Activated naive CD4-positive, alpha-beta T cell treated with anti-CD3 and anti-CD28 coated beads, Interleukin-2, amount 10 ng/mL, durations not matched to agents 7 days and 5 days (primary cell): ENCODE data around the gene ARHGAP20.
A peak's percentile ranks its signal among the peaks of the same experiment; 100 is the strongest.

Source experiments
- CTCF ChIA-PET: fragments of 350-600 bp; sonication (Branson Sonifier 250); formaldehyde crosslinking; loops from one replicate; lab custom pipeline; 2021; ENCODE audit warnings: antibody characterized with exemption; lab: Charles Lee
- DNase-seq: peaks from one replicate; pipeline ENCODE4 v3.0.0-alpha.2; 2020
- H3K27ac Mint-ChIP-seq: one replicate; pipeline ENCODE4 v1.8.0; 2021; ENCODE audit warnings: mild to moderate bottlenecking, moderate library complexity, mixed read lengths
- H3K27me3 Mint-ChIP-seq: one replicate; pipeline ENCODE4 v1.8.0; 2021; ENCODE audit warnings: mild to moderate bottlenecking, mixed read lengths
- H3K36me3 Mint-ChIP-seq: one replicate; pipeline ENCODE4 v1.8.0; 2021; ENCODE audit warnings: mixed read lengths
- H3K4me1 Mint-ChIP-seq: one replicate; pipeline ENCODE4 v1.8.0; 2021; ENCODE audit warnings: mixed read lengths
- H3K4me3 Mint-ChIP-seq: one replicate; pipeline ENCODE4 v1.8.0; 2021; ENCODE audit warnings: mild to moderate bottlenecking, moderate library complexity, mixed read lengths
- H3K9me3 Mint-ChIP-seq: one replicate; pipeline ENCODE4 v1.8.0; 2021; ENCODE audit warnings: mixed read lengths

The ARHGAP20 gene

DNA sequence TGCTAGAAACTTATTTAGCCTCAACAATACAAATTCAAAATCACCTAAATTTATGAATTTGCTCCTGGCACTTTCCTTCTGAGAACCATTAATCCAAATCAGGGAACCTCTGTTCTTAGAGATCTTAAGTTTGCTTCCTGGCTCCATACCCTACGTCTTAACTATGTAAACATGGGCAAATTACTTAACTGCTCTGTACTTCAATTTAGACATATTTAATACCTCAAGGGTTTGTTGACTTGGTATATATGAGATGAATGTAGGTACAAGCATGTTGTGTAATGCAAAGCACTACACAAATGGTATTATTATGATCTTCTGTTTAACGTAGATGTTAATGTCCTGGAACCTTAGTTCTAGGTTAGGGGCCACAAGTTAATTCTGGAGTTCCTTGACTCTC, 22.6 kb upstream of the ARHGAP20 start:
- DNase-seq = no peak
- H3K4me1 Mint-ChIP-seq = no peaks in the 10 kb centered on the region
- H3K4me3 Mint-ChIP-seq = no peak overlapping the region
- H3K36me3 Mint-ChIP-seq = no peaks in the 10 kb centered on the region
- peaks cover 4% of the 10 kb centered on the region for H3K27me3 Mint-ChIP-seq
- no peak overlapping the region for H3K27ac Mint-ChIP-seq
- CTCF ChIA-PET = no interaction called here
- H3K9me3 Mint-ChIP-seq = no peaks in the 10 kb centered on the region

DNA sequence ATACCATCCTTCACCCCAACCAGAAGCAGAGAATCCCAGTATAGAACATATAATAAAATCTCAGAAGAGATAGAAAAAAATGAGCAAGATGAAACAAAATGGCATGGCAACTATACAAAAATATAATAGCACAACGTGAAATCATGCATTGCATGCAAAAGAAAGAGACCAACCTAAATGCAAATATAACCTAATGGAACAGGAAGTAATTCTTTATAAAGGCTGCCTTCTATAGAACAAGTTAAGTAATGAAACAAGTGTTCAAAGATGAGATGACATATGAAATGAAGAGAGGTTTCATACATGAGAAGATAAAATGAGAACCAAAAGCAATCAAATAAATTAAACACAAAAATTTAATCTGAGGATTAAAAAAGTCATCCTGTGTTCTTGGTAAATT, 18.5 kb upstream of the ARHGAP20 start:
- no peak overlapping the region for H3K4me3 Mint-ChIP-seq
- CTCF ChIA-PET = no interaction called here
- DNase-seq = no peak
- H3K9me3 Mint-ChIP-seq = no peaks in the 10 kb centered on the region
- no peaks in the 10 kb centered on the region for H3K36me3 Mint-ChIP-seq
- peaks cover 4% of the 10 kb centered on the region for H3K27me3 Mint-ChIP-seq
- H3K4me1 Mint-ChIP-seq = no peaks in the 10 kb centered on the region
- no peak overlapping the region for H3K27ac Mint-ChIP-seq

DNA sequence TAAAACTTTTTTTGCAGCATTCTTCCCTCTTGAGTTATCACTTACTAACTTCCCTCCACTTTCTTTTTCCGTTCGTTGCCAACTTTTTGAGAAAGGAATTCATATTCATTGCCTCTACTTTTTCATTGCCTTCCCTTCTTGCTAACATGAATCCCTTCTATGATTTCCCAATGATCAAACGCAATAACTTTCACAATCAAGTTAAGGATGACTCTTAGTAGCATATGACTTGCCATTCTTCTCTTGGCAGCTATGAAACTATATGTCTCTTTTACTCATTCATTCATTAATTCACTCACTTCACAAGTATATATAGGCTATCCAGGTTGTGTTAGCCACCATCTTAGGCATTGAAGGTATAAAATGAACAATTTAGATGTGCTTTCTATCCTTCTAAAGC, 16.6 kb upstream of the ARHGAP20 start:
- no peaks in the 10 kb centered on the region for H3K27me3 Mint-ChIP-seq
- H3K4me3 Mint-ChIP-seq = no peak overlapping the region
- H3K9me3 Mint-ChIP-seq = no peaks in the 10 kb centered on the region
- H3K36me3 Mint-ChIP-seq = no peaks in the 10 kb centered on the region
- CTCF ChIA-PET = no interaction called here
- DNase-seq = no peak
- no peaks in the 10 kb centered on the region for H3K4me1 Mint-ChIP-seq
- H3K27ac Mint-ChIP-seq = no peak overlapping the region

DNA sequence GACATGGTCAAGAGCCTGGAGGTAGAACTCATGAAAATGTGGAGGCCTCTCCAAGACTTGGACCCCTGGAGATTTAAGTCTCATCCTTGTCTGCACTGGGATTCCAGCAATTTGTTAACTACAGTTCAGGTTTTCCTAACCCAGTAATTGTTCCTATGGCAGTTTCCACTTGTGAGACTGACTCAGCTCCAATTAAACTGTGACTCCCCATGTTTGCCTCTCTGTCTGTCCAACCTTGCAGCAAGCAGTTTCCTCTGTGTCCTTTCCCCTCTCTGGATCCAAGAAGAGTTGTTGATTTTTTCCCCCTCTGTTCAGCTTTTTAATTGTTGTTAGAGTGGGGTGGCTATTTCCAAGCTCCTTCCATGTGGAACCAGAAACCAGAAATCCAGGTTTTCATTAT, 16.2 kb upstream of the ARHGAP20 start:
- H3K27ac Mint-ChIP-seq = no peak overlapping the region
- H3K4me1 Mint-ChIP-seq = no peaks in the 10 kb centered on the region
- H3K27me3 Mint-ChIP-seq = no peaks in the 10 kb centered on the region
- no peaks in the 10 kb centered on the region for H3K36me3 Mint-ChIP-seq
- CTCF ChIA-PET = no interaction called here
- no peak for DNase-seq
- no peaks in the 10 kb centered on the region for H3K9me3 Mint-ChIP-seq
- no peak overlapping the region for H3K4me3 Mint-ChIP-seq

DNA sequence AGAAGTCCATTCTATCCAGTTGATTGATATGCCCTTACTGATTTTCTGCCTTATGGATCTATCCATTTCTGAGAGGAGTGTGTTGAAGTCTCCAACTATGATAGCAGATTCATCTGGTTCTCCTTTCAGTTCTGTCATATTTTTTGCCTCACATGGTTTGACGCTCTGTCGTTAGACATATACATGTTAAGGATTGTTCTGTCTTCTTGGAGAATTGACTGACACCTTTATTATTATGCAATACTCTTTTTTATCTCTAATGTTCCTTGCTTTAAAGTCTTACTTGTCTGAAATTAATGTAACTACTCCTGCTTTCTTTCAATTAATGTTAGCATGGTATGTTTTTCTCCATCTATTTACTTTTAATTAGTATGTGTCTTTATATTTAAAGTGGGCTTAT, 12.1 kb upstream of the ARHGAP20 start:
- CTCF ChIA-PET = no interaction called here
- Mint-ChIP-seq H3K27me3 (no peaks in the 10 kb centered on the region), H3K9me3 (no peaks in the 10 kb centered on the region), H3K36me3 (no peaks in the 10 kb centered on the region), H3K27ac (no peak overlapping the region), H3K4me3 (no peak overlapping the region), H3K4me1 (no peaks in the 10 kb centered on the region)
- no peak for DNase-seq

DNA sequence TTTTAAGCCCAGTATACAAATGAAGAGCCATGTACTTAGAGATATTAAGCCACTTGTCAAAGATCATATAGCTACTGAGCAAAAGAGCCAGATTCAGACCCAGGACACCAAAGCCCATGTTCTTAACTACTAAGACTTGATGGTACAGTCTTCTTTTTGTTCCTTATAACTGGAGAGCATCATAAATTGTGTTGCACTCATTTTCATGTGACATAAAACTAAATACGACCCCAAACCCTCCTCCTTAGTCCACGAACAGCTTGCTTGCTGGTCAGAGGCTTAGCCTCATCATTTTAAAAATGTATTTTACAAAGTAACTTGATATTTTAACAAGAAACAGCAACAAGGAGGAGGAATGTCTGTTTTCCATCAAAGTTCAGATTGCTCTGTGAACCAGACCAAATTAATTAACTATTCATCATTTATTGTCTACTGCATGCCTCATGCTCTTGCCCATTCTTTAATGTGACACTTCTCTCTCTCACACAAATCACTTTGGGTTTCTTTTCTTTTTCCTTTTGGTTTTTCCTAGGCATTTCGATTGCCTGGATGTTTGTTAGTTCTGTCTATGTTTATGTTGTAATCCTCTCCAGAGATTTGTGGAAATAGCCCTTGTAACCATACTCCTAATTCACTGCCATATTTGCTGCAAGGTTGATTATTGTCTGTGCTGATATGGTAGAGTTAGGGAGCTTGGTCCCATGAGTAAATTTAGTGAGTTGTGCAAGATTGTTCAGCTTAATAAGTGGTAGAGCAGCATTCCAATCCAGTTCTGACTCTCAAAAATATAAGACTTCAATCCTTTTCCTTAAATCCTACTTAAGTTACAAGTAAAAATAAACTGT, 8.4 kb upstream of the ARHGAP20 start:
- CTCF ChIA-PET = no interaction called here
- H3K9me3 Mint-ChIP-seq = no peaks in the 10 kb centered on the region
- H3K36me3 Mint-ChIP-seq = no peaks in the 10 kb centered on the region
- no peak for DNase-seq
- no peaks in the 10 kb centered on the region for H3K27me3 Mint-ChIP-seq
- no peaks in the 10 kb centered on the region for H3K4me1 Mint-ChIP-seq
- H3K4me3 Mint-ChIP-seq = no peak overlapping the region
- no peak overlapping the region for H3K27ac Mint-ChIP-seq

DNA sequence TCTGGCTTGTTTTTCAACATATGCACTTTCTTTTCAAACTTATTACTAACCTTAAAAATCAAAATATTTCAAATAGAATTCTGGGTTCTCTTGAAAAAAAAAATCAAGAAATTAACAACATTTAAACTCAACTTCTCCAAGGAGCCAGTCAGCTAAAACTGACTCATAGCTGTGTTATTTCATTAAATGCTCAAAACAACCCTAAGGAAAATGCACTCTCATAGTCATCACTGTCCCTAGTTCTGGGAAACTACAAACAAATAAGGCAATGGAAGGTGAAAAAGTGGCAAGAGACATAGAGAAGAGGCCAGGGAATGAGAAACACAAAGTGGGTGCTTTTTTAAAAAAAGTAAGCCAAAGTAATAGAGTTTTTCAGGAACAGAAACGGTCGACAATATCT, 4.1 kb upstream of the ARHGAP20 start:
- H3K9me3 Mint-ChIP-seq = no peaks in the 10 kb centered on the region
- peaks cover 34% of the 10 kb centered on the region for H3K27me3 Mint-ChIP-seq
- H3K36me3 Mint-ChIP-seq = no peaks in the 10 kb centered on the region
- H3K4me1 Mint-ChIP-seq = peaks cover 10% of the 10 kb centered on the region
- CTCF ChIA-PET = no interaction called here
- DNase-seq = no peak
- H3K4me3 Mint-ChIP-seq = no peak overlapping the region
- H3K27ac Mint-ChIP-seq = no peak overlapping the region

DNA sequence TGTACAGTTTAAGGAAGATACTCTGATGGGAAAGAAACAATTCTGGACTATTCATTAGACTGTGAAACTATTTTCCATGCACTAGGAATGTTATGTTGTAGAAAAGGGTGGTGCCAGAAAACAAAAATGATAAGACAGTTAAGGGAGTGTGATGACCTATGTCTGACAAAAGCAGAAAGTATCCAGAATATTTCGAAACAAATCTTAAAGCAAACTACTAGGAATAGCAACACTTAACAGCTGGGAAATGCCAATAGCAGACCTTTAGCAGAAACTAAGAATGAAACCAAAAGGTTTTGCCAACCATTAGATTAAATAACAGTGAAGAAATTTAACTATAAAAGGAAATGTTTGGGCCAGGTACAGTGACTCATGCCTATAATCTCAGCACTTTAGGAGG, 3.3 kb upstream of the ARHGAP20 start:
- CTCF ChIA-PET = no interaction called here
- Mint-ChIP-seq H3K27me3 (peaks cover 42% of the 10 kb centered on the region), H3K4me1 (peaks cover 14% of the 10 kb centered on the region), H3K27ac (no peak overlapping the region), H3K9me3 (no peaks in the 10 kb centered on the region), H3K36me3 (no peaks in the 10 kb centered on the region), H3K4me3 (no peak overlapping the region)
- DNase-seq = no peak

DNA sequence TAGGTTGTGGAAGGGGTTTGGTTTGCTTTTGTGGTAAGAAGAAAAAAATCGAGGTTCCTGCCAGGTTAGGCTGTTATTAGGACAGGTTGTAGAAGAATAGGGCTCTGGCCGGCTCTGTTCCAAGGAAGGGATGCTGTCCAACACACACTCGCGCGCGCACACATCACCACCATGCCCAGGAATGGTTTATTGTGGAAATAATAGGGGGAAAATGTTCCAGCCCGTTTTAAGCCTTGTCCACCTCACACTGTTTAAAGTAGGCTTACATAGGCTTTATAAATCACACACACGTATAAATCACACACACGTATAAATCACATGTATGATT, 1.2 kb upstream of the ARHGAP20 start:
- DNase-seq = no peak
- no peak overlapping the region for H3K27ac Mint-ChIP-seq
- peaks cover 53% of the 10 kb centered on the region for H3K27me3 Mint-ChIP-seq
- peak overlapping the region; percentile 3 for H3K4me3 Mint-ChIP-seq
- H3K4me1 Mint-ChIP-seq = peaks cover 15% of the 10 kb centered on the region
- H3K36me3 Mint-ChIP-seq = no peaks in the 10 kb centered on the region
- H3K9me3 Mint-ChIP-seq = no peaks in the 10 kb centered on the region
- CTCF ChIA-PET = interaction anchor here (0.8 to 0.9 kb wide), 2 partner anchors 517 to 550 kb away, joined by 3 read pairs; no protein-coding TSS in a partner anchor

DNA sequence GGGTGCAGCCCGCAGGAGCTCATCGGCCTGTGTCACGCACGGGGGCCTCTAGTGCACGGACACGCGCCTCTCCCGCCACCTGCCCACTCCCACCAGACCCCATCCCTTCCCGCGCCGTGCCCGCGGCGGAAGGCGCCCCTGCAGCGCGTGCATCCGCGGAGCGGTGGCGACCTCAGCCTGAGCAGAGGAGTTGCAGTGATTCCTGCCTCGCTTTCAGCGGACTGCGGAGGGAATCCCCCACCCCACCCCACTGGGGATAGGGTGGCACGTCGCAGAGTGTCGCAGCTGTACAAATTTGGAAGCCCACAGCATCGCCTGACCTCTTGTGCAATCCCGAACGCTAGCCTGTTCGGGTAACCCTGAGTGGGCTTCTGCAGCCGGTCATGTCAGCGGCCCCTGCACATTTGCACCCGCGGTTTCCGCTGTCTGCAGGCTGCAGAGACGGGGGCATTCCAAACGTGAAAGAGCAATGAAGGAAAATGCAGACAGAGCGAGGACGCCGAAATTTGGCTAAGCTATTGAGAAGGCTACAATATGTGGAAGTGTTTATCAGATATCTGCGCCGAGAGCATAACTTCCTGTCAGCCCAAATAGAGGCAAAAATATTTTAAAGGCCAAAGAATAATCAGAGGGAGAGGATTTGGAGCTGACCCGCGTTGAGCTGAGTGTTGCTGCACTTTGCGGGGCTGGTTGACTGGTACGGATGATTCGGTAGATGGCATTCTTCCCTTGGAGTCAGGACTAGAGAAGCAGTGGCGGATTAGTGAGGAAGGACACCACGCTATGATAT, 617 bp upstream of the ARHGAP20 start:
- Mint-ChIP-seq H3K36me3 (no peaks in the 10 kb centered on the region), H3K4me1 (peaks cover 15% of the 10 kb centered on the region), H3K27ac (no peak overlapping the region), H3K27me3 (peaks cover 53% of the 10 kb centered on the region), H3K4me3 (peak overlapping the region; percentile 40), H3K9me3 (no peaks in the 10 kb centered on the region)
- DNase-seq = peak; percentile 18
- CTCF ChIA-PET = interaction anchor here (0.7 to 0.9 kb wide), 3 partner anchors 260 to 550 kb away, joined by 3 read pairs; no protein-coding TSS in a partner anchor

DNA sequence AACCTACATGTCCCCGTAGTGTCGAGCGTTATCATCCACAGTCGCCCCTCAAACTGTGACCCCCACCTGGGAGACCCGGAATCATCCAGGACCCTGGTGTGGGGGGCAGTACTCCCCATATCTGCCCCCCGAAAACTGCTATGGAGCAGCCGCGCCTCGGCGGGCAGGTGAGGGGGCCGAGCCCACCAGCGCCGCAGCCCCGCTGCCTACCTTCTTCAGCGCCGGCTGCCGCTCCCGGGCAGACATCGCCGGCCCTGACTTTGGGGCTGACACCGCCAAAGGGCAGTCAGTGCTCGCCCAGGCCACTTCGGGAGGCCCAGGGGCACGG, 825 bp downstream of the ARHGAP20 start:
- Mint-ChIP-seq H3K4me3 (peak overlapping the region; percentile 59), H3K27me3 (peaks cover 53% of the 10 kb centered on the region), H3K4me1 (peaks cover 15% of the 10 kb centered on the region), H3K27ac (no peak overlapping the region), H3K9me3 (no peaks in the 10 kb centered on the region), H3K36me3 (no peaks in the 10 kb centered on the region)
- CTCF ChIA-PET = no interaction called here
- DNase-seq = no peak

DNA sequence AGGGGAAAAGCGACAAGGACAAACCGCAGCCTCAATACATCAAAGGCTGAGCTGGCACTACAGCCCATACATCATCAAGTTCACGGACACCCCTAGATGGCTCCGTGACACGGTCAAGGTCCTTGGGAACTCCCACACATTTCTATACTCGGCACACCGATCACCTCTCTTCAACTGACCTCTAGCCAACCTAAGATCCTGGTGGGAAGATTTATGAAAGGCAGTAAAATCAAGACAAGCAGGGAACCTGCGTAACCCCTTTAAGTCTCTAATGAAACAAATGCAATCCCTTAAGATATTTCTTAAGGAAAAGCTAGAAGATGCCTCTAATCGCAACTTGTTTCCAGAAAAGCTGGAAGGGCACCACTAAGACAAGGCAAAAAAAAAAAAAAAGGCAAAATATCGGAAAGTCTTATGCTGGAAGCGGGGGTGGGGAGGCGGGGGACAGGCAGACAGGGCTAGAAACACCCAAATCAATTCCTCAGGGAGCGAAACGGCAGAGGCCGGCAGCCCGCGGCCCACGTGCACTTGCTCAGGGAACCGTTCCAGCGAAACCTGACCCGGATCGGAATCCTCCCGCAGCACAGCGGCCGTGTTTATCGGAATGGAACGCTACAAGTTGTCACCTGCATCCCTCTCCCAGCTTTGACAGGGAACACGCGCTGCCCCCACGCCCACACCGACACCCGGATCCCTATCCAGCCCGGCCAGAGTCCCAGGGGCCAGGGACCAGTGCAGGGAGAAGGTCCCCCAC, 1.4 kb downstream of the ARHGAP20 start:
- no peaks in the 10 kb centered on the region for H3K36me3 Mint-ChIP-seq
- H3K4me1 Mint-ChIP-seq = peaks cover 15% of the 10 kb centered on the region
- peak overlapping the region; percentile 23 for H3K4me3 Mint-ChIP-seq
- DNase-seq = no peak
- H3K27ac Mint-ChIP-seq = no peak overlapping the region
- peaks cover 53% of the 10 kb centered on the region for H3K27me3 Mint-ChIP-seq
- H3K9me3 Mint-ChIP-seq = no peaks in the 10 kb centered on the region
- CTCF ChIA-PET = no interaction called here

DNA sequence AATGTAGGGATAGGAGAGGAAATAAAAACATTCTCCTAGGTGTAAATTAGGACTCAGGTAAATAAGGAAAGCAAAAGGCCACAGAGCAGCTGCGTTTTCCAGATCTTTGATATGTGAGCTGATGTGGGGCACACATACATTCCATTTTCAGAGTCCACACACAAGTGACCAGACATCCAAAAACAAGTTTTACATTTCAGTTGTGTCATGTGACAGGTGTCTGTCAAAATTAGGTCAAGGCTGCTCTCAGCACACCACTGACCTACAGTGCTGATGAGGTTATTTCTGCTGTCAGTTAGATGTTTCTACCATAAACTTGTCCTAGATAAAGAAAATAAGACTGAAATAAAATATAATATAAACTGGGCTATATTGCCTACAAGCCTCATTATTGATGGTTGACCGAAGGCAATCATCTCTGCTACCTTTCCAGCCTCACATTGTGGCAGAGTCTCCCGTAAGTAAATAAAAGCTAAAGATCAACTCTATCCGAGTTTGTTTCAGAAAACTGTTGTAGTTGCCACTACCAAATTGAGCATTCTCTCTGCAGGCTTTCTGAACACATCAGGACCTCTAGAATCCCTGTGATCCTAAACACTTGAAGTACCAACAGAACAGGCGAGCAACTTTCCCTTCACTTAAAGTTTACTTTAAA, 7.9 kb downstream of the ARHGAP20 start:
- CTCF ChIA-PET = no interaction called here
- H3K4me1 Mint-ChIP-seq = no peaks in the 10 kb centered on the region
- no peak overlapping the region for H3K27ac Mint-ChIP-seq

DNA sequence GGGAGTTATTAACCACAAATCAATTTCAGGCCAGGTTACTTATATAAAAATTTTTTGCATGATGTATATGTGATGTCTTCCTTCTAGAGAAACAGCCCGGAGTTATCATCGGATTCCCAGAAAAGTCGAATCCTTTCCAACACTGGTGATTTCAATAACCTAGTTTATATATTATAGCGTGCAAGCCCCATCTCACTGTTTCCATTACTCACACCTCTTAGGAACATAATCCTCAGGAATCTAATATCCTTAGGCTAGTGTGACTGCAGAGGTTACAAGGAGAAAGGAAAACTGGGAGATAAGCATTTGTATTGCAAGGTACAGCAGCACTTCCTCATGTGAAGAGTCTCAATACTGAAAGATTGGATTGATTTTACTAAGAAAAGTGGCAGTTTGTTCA, 20.3 kb downstream of the ARHGAP20 start:
- DNase-seq = no peak
- no peaks in the 10 kb centered on the region for H3K4me1 Mint-ChIP-seq
- no peaks in the 10 kb centered on the region for H3K36me3 Mint-ChIP-seq
- H3K27me3 Mint-ChIP-seq = no peaks in the 10 kb centered on the region
- H3K9me3 Mint-ChIP-seq = no peaks in the 10 kb centered on the region
- CTCF ChIA-PET = no interaction called here
- no peak overlapping the region for H3K4me3 Mint-ChIP-seq
- H3K27ac Mint-ChIP-seq = no peak overlapping the region

More for the DNA sequence above, 7.9 kb downstream of the ARHGAP20 start:
- Mint-ChIP-seq H3K9me3 (no peaks in the 10 kb centered on the region), H3K36me3 (no peaks in the 10 kb centered on the region), H3K4me3 (no peak overlapping the region), H3K27me3 (peaks cover under 1% of the 10 kb centered on the region)
- DNase-seq = no peak
